ENCODE measurements around the gene SASH1.

SASH1 gene

DNA sequence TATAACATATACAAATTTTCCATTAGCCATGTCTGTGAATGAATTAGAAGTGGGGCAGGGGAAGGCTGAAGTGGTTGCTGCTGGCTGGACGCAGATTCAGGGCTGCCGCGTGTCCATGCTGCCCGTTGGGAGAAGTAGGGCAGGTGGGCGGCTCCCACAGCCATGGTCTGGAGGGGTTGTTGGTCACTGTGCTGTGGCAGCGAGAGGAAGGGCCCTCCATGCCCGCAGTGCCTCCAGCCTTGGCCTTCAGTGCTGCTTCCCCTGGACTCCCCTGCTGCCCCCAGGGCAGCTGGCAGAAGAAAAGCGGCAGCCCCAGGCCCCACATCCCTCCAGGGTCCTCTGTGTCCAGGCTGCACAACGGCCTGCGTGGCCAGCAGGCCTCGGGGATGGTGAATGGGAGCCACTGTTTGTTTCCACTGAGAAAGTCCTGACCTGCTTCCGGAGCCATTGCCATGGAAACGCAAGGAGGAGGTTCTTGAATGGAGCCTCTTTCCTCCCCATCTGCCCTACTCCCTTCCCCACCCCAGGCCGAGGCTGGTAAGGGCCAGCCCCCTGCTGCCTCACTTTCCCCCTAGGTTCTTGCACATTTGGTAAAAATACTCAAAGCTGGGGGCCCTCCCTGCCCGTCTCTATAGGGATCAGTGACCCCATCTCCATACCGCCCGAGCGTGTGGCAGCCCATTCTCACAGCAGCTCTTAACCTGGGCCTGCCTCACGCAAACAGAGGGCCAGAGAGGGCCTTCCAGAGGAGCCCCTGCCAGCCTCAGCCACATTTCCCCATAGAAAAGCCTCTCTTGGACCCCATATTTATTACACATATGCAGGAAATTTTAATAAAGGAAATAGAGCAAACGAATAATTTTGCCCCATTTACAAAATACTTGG is 113.3 kb downstream of the SASH1 start:
- Histone ChIP-seq H3K4me3 (ENCODE audit: low read length) (no peak overlapping the region), H3K9me3 (ENCODE audit: low read length) (no peaks in the 10 kb centered on the region), H2AFZ (ENCODE audit: low read depth, low read length) (no peak overlapping the region), H3K27me3 (ENCODE audit: insufficient read depth, low read length) (no peaks in the 10 kb centered on the region), H3K36me3 (ENCODE audit: insufficient read depth, low read length) (no peaks in the 10 kb centered on the region), H3K4me1 (ENCODE audit: insufficient read depth, low read length) (peaks cover 21% of the 10 kb centered on the region)

DNA sequence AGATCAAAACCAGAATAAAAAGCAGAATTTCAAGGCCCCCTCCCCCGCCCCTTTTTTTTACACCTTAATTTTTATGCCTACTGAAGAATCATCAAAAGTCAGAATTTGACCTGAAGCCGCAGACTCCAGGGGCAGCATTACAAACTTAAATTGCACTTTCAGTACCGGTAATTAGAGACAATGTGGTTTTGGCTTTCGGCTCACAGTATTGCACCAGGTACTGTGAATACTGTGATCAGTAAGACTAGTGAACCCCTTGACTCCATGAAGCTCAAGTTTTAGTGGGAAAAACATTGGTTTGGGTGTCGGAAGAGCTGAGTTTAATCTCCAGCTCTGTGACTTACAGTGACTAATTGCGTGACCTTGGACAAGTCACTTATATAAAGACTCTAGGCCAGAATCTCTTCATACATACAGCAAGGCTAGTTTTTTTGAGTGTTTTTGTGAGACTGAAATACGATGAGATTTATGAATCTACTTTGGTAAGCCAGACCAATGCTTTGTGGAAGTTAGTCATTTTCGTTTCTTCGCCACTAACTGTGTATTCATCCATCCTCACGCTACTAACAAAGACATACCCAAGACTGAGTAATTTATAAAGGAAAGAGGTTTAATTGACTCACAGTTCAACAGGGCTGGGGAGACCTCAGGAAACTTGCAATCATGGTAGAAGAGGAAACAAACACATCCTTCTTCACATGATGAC is 114.7 kb downstream of the SASH1 start:
- H3K4me1 ChIP-seq (ENCODE audit: insufficient read depth, low read length), result peaks cover 21% of the 10 kb centered on the region
- no peak overlapping the region for H3K4me3 ChIP-seq (ENCODE audit: low read length)
- no peak overlapping the region for H2AFZ ChIP-seq (ENCODE audit: low read depth, low read length)
- no peaks in the 10 kb centered on the region for H3K27me3 ChIP-seq (ENCODE audit: insufficient read depth, low read length)
- no peaks in the 10 kb centered on the region for H3K36me3 ChIP-seq (ENCODE audit: insufficient read depth, low read length)
- H3K9me3 ChIP-seq (ENCODE audit: low read length), result no peaks in the 10 kb centered on the region

DNA sequence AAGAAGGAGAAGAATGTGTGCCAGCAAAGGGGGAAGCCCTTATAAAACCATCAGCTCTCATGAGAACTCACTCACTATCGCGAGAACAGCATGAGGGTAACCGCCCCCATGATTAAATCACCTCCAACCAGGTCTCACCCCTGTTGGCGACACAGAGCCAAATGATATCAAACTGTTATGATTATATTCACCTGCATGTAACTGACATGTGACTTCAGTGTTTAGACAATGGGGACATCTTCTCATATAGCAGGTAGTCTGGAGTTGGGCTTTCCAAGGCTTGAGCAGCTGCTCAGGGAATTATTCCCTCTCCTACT is 115.2 kb downstream of the SASH1 start:
- no peak overlapping the region for H2AFZ ChIP-seq (ENCODE audit: low read depth, low read length)
- H3K27me3 ChIP-seq (ENCODE audit: insufficient read depth, low read length), result no peaks in the 10 kb centered on the region
- H3K4me1 ChIP-seq (ENCODE audit: insufficient read depth, low read length), result peaks cover 21% of the 10 kb centered on the region
- H3K9me3 ChIP-seq (ENCODE audit: low read length), result no peaks in the 10 kb centered on the region
- H3K4me3 ChIP-seq (ENCODE audit: low read length), result no peak overlapping the region
- H3K36me3 ChIP-seq (ENCODE audit: insufficient read depth, low read length), result no peaks in the 10 kb centered on the region

DNA sequence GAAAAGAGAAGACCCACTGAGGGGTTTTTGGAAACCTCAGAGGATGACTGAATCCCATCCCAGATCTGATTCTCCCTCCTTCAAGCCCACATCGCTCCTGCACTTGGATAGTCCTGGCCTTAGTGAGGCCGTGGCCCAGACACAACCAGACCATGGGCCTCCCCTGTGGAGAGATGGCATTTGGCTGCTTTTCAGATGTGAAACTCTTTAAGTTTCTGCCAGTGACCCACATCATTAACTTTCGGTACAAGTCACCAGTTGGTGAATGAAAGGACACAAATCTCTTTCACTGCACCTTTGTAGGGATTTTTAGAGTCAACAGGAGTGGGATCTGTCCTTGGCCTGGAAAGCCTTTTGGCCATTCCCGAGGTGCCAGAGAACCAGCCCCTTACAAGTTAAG is 116.6 kb downstream of the SASH1 start:
- peaks cover 26% of the 10 kb centered on the region for H3K4me1 ChIP-seq (ENCODE audit: insufficient read depth, low read length)
- no peaks in the 10 kb centered on the region for H3K9me3 ChIP-seq (ENCODE audit: low read length)
- no peaks in the 10 kb centered on the region for H3K27me3 ChIP-seq (ENCODE audit: insufficient read depth, low read length)
- no peak overlapping the region for H3K4me3 ChIP-seq (ENCODE audit: low read length)
- no peak overlapping the region for H2AFZ ChIP-seq (ENCODE audit: low read depth, low read length)
- H3K36me3 ChIP-seq (ENCODE audit: insufficient read depth, low read length), result no peaks in the 10 kb centered on the region

DNA sequence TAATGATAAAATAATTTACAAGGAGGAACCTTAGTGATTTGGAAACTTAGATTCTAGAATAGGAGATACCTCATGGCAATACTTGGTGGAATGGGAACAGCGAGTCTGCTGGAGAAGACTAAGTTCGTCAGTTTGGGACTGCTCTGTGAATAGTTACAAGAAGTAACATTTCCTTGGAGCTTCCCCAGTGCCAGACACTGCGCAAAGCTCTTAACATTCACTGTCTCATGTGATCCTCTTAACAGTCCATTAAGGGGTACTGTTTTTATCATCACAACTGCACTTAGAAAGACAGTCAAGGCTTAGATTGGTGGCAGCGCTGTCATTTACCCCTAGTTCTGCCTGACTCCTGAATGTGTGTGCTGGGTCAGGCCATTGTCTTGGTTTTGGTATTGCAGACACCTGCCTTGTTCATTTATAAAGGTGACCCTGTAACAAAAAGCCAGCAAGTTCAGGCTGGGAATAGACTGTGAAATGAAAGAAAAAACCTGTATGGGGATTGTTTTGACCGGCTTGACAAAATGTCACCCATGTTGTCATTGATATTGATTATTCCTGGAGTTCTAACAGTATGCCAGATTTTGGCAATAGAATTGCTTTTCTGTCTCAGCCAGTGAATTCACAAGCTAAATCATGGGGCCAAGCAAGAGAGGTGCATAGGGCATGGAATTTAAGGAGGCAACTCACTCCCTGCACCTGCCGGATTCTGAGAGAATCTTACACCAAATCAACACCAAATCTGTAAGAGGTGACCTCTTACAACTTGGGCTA is 118.4 kb downstream of the SASH1 start:
- H3K4me1 ChIP-seq (ENCODE audit: insufficient read depth, low read length), result peaks cover 8% of the 10 kb centered on the region
- H3K27me3 ChIP-seq (ENCODE audit: insufficient read depth, low read length), result no peaks in the 10 kb centered on the region
- no peak overlapping the region for H3K4me3 ChIP-seq (ENCODE audit: low read length)
- H3K36me3 ChIP-seq (ENCODE audit: insufficient read depth, low read length), result no peaks in the 10 kb centered on the region
- no peak overlapping the region for H2AFZ ChIP-seq (ENCODE audit: low read depth, low read length)
- H3K9me3 ChIP-seq (ENCODE audit: low read length), result no peaks in the 10 kb centered on the region

DNA sequence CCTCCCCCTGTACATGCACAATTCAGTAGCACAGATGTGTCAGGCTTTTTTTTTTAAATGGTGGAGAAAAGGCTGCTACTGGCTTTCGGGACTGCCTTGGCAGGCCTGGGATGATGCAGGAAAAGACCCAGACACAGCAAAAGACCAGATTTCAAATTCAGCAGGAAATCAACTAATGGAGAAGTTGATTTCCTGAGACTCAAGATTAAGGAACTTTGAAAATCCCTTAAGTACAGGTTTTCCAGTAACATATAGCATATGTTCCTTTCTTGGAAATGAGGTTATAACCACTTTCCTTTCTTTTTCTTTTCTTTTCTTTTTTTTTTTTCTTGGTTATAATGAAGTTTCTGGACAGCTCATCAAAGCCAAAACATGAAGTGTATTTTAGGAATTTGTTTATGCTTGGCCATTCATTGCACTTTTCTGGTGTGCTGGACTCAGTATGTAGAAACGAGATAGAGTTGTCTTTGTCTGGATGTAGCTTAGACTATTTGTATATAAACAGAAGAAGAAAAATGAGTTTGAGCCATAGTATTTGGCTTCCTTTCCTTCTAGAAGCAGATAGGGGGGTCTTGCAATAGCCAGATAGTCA is 119.4 kb downstream of the SASH1 start:
- Histone ChIP-seq H3K27me3 (ENCODE audit: insufficient read depth, low read length) (no peaks in the 10 kb centered on the region), H2AFZ (ENCODE audit: low read depth, low read length) (no peak overlapping the region), H3K9me3 (ENCODE audit: low read length) (no peaks in the 10 kb centered on the region), H3K36me3 (ENCODE audit: insufficient read depth, low read length) (no peaks in the 10 kb centered on the region), H3K4me3 (ENCODE audit: low read length) (no peak overlapping the region), H3K4me1 (ENCODE audit: insufficient read depth, low read length) (peaks cover 5% of the 10 kb centered on the region)

DNA sequence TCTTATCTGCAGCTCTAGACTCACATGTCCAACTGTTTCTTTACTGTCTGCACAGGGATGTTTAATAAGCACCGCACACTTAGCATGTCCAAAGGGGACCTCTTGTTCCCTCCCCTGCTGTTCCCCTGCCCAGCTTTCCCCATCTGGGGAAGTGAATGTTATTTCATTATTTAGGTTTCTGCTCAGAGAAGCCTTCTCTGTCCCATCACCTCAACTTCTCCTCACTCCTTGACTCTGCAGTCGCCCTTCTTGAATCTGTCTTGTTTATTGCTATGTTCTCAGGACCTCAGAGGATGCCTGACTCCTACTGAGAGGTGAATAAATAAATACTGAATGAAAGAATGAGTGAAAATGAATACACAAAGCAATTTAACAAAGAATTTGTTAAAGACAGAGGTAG is 121.0 kb downstream of the SASH1 start:
- no peak overlapping the region for H2AFZ ChIP-seq (ENCODE audit: low read depth, low read length)

DNA sequence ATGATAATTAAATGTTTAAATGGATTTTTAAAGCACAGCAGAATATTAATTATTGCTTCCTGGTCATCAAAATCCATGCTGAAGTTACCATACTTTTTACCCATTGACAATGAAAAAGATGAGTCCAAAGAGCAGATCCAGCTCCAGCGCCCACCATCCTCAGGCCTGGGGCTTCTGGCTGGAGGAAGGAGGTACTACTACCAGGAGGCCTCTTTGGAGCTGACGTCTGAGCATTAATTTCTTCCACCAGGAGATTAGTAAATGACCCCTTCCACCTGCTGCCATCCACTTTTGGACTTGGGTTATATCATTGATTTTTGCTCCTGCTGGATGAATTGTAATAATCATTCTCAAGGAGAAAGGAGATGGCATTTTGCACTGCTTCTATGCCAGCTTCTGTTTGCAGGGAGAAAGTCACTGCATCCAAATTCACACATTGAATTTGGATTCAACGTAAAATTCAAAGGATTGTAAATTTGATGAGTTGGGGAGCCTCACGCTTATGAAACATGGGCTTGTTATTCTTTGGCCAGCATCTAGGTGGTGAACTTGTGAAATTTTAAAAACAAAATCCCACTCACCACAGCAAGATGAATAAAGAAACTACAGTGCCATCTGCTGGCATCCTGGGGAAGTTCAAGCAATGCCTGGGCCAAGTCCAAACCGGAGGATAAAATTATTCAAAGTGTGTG is 121.8 kb downstream of the SASH1 start:
- no peaks in the 10 kb centered on the region for H3K27me3 ChIP-seq (ENCODE audit: insufficient read depth, low read length)
- peaks cover 5% of the 10 kb centered on the region for H3K4me1 ChIP-seq (ENCODE audit: insufficient read depth, low read length)
- no peak overlapping the region for H2AFZ ChIP-seq (ENCODE audit: low read depth, low read length)
- H3K9me3 ChIP-seq (ENCODE audit: low read length), result no peaks in the 10 kb centered on the region
- no peaks in the 10 kb centered on the region for H3K36me3 ChIP-seq (ENCODE audit: insufficient read depth, low read length)
- no peak overlapping the region for H3K4me3 ChIP-seq (ENCODE audit: low read length)

More for the DNA sequence above, 121.0 kb downstream of the SASH1 start:
- Histone ChIP-seq H3K9me3 (ENCODE audit: low read length) (no peaks in the 10 kb centered on the region), H3K4me3 (ENCODE audit: low read length) (no peak overlapping the region), H3K4me1 (ENCODE audit: insufficient read depth, low read length) (peaks cover 5% of the 10 kb centered on the region), H3K36me3 (ENCODE audit: insufficient read depth, low read length) (no peaks in the 10 kb centered on the region), H3K27me3 (ENCODE audit: insufficient read depth, low read length) (no peaks in the 10 kb centered on the region)

DNA sequence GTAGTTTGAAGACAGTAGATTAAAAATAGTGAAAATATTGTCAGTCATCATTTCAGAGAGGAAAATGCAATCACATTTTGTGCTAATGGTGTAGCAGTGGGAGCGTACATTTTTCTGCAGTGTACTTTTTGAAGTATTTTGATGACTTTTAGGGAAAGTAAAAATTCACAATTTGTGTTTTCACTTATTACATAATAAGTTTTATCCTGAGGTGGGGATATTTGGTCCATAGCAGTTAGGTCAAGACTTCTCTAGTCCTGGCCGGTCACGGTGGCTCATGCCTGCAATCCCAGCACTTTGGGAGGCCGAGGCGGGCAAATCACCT is 122.3 kb downstream of the SASH1 start:
- peaks cover 5% of the 10 kb centered on the region for H3K4me1 ChIP-seq (ENCODE audit: insufficient read depth, low read length)
- H3K27me3 ChIP-seq (ENCODE audit: insufficient read depth, low read length), result no peaks in the 10 kb centered on the region
- H3K9me3 ChIP-seq (ENCODE audit: low read length), result no peaks in the 10 kb centered on the region
- no peaks in the 10 kb centered on the region for H3K36me3 ChIP-seq (ENCODE audit: insufficient read depth, low read length)
- H2AFZ ChIP-seq (ENCODE audit: low read depth, low read length), result no peak overlapping the region
- H3K4me3 ChIP-seq (ENCODE audit: low read length), result no peak overlapping the region

DNA sequence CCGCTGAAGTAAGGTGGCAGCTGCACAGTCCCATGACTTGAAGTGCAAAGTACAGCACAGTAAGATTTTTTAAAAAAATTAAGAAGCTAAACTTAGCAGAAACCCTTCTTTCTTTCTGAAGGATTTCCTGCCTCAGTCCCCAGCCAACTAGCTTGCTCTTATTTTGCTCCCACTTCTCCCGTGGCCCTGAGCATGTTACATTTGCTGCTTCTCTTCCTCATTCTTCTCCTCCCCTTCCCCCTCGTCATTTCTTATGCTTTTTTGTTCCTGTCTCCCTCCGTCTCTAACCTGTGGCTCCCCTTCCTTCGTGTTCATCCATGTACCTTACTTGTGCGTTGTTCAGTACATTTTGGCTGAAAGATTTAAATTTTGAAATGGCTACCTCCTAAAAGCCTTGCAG is 123.0 kb downstream of the SASH1 start:
- Histone ChIP-seq H3K9me3 (ENCODE audit: low read length) (no peaks in the 10 kb centered on the region), H3K27me3 (ENCODE audit: insufficient read depth, low read length) (no peaks in the 10 kb centered on the region), H3K4me1 (ENCODE audit: insufficient read depth, low read length) (peaks cover 8% of the 10 kb centered on the region), H3K4me3 (ENCODE audit: low read length) (no peak overlapping the region), H2AFZ (ENCODE audit: low read depth, low read length) (no peak overlapping the region), H3K36me3 (ENCODE audit: insufficient read depth, low read length) (no peaks in the 10 kb centered on the region)

DNA sequence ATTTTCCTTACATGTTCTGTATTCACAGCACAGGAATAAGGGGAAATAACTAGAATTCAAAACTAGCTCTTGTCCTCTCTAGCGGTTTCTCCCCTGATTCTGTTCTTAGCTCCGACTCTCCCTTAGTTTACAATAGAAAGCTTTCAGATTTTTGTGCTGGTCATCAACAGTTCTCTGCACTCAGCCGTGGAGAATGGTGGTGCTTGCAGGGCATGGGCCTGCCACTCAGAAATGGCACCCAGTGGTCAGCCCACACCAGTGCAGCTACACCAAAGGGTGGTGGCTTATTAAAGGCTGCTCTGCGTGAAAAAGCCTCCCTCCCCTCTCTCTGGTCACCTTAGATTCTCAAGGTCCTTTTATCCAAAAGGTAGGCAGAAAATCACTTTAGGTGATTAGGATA is 123.5 kb downstream of the SASH1 start:
- H3K9me3 ChIP-seq (ENCODE audit: low read length), result no peaks in the 10 kb centered on the region
- H3K27me3 ChIP-seq (ENCODE audit: insufficient read depth, low read length), result no peaks in the 10 kb centered on the region
- no peak overlapping the region for H2AFZ ChIP-seq (ENCODE audit: low read depth, low read length)
- H3K36me3 ChIP-seq (ENCODE audit: insufficient read depth, low read length), result no peaks in the 10 kb centered on the region
- peaks cover 12% of the 10 kb centered on the region for H3K4me1 ChIP-seq (ENCODE audit: insufficient read depth, low read length)
- H3K4me3 ChIP-seq (ENCODE audit: low read length), result no peak overlapping the region

DNA sequence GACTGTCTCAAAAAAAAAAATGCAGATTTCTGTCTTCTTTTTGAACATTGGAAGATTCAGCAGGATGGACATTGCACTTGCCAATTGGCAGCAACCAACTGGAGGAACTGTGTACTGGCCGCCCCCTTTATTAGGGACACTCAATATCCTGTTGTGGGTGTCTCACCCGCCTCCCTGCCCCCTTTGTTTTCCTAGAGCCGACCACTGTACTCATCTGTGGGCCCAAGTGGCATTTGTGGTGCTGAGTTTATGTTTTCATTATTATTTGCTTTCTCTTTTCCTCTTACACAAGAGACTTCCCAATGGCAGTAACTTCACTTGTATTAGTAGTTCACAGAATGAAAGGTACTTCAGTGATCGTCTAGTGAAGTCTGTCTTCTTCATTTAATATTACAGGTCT is 125.3 kb downstream of the SASH1 start:
- peaks cover 20% of the 10 kb centered on the region for H3K4me1 ChIP-seq (ENCODE audit: insufficient read depth, low read length)
- no peak overlapping the region for H2AFZ ChIP-seq (ENCODE audit: low read depth, low read length)
- H3K27me3 ChIP-seq (ENCODE audit: insufficient read depth, low read length), result no peaks in the 10 kb centered on the region
- no peak overlapping the region for H3K4me3 ChIP-seq (ENCODE audit: low read length)
- peaks cover 4% of the 10 kb centered on the region for H3K36me3 ChIP-seq (ENCODE audit: insufficient read depth, low read length)
- H3K9me3 ChIP-seq (ENCODE audit: low read length), result no peaks in the 10 kb centered on the region
